ENCODE measurements around the gene HSD17B12. TPM values are rescaled to one million over a fixed set of nuclear protein-coding genes. Genes with fewer than 3 reads are reported as not detected.

Gene HSD17B12
- total and polyA plus RNA-seq, 2 donors (not counting 3 experiments of a cell fraction or from before 2014, with no cell fraction given): 41.5 to 96.5 TPM

GRCh38 chr11:43784866-43785265, 104.3 kb downstream of the HSD17B12 start:
- dilution Hi-C loops (cut with MboI; ENCODE audit: extremely low pct_ligation_motif_present, low sequenced_read_pairs): no loop called here
- TF ChIP-seq CTCF (IDR thresholded peaks at IDR 0.05; ENCODE audit: extremely low read depth in 1 of 2, insufficient read depth in 1 of 2, low read depth in 1 of 2, low read length in 2 of 2) (no peak), FOS (IDR thresholded peaks at IDR 0.05; ENCODE audit: borderline replicate concordance, insufficient read depth, low read length) (no peak), MAX (IDR thresholded peaks at IDR 0.05; ENCODE audit: insufficient read depth, insufficient read length) (no peak), GATA2 (IDR thresholded peaks at IDR 0.05; ENCODE audit: insufficient read depth, insufficient read length, low read depth, low read length) (no peak), JUN (IDR thresholded peaks at IDR 0.05; ENCODE audit: borderline replicate concordance, insufficient read depth, insufficient read length, low read depth) (no peak), MYC (IDR thresholded peaks at IDR 0.05; ENCODE audit: low read depth, low read length) (no peak), POLR2A (IDR thresholded peaks at IDR 0.05; ENCODE audit: low read depth, low read length) (no peak), EZH2 (IDR thresholded peaks at IDR 0.05; ENCODE audit: borderline replicate concordance, low read depth, low read length, severe bottlenecking) (no peak), POLR2AphosphoS5 (IDR thresholded peaks at IDR 0.05; ENCODE audit: insufficient read depth, low read depth, low read length) (no peak)
- CTCF ChIA-PET: interaction anchor here (0.7 to 0.8 kb wide), 2 partner anchors 13 to 41 kb away, joined by 3 to 4 read pairs; no protein-coding TSS in a partner anchor

More at GRCh38 chr11:43784866-43785265, 104.3 kb downstream of the HSD17B12 start:
- peaks cover 2% of the 10 kb centered on the region for H3K4me1 ChIP-seq (ENCODE audit: control insufficient read depth, extremely low read depth, insufficient read depth, low read length)
- DNase-seq (ENCODE audit: low read depth, low spot score) (no peak), FAIRE-seq (no peak)
- intact Hi-C loops (cut with micrococcal nuclease): no loop called here
- no peak overlapping the region for H3K4me2 ChIP-seq (ENCODE audit: insufficient read depth, low read length)
- H3K27ac ChIP-seq (ENCODE audit: insufficient read depth, low read depth, low read length): no peak overlapping the region
- no peaks in the 10 kb centered on the region for H3K36me3 ChIP-seq (ENCODE audit: control insufficient read depth in 2 of 2, extremely low read depth in 1 of 2, insufficient read depth in 2 of 2, low read length in 2 of 2)
- no peak overlapping the region for H3K9ac ChIP-seq (replicated peaks; ENCODE audit: extremely low read depth, insufficient read depth, low read length)
- H2AFZ ChIP-seq (ENCODE audit: low read depth, low read length): no peak overlapping the region
- no peak overlapping the region for H3K4me3 ChIP-seq (replicated peaks in 1 of 3; ENCODE audit: insufficient read depth in 1 of 3, low read depth in 1 of 3, low read length in 3 of 3)
- no peaks in the 10 kb centered on the region for H3K27me3 ChIP-seq (ENCODE audit: control insufficient read depth in 2 of 2, insufficient read depth in 2 of 2, low read length in 2 of 2)
- H3K9me3 ChIP-seq (replicated peaks; ENCODE audit: control insufficient read depth, insufficient read depth, low read length): no peaks in the 10 kb centered on the region
- no TSS peak for BruUV-seq (replicated peaks)
- no peaks in the 10 kb centered on the region for H4K20me1 ChIP-seq (replicated peaks; ENCODE audit: control insufficient read depth, extremely low read depth, insufficient read depth, low read length)
- POLR2A ChIA-PET: no interaction called here
- peaks cover 19% of the 10 kb centered on the region for H3K79me2 ChIP-seq (ENCODE audit: control insufficient read depth, insufficient read depth, low read length)
- no peaks in the 10 kb centered on the region for H3K9me1 ChIP-seq (replicated peaks; ENCODE audit: control insufficient read depth, extremely low read depth, insufficient read depth, low read length)

Data from endothelial cell of umbilical vein (primary cell).